Activated CD4-positive, alpha-beta T cell treated with anti-CD3 and anti-CD28 coated beads, Interleukin-2, Interleukin-4, amounts not matched to agents 100 ng/mL and 50 ng/mL, durations not matched to agents 16 hours and 8 hours (primary cell): ENCODE measurements around the gene NAV3.

ENCODE experiments used
- DNase-seq: peaks from one replicate; pipeline ENCODE4 v3.0.0-alpha.2; 2020; ENCODE audit warnings: low spot score

Gene NAV3

GRCh38 chr12:78119351-78119918 is 288.7 kb downstream of the NAV3 start:
- DNase-seq: no peak

GRCh38 chr12:78120306-78120705 is 289.6 kb downstream of the NAV3 start:
- DNase-seq: no peak

GRCh38 chr12:78120866-78121560 is 290.3 kb downstream of the NAV3 start:
- no peak for DNase-seq

GRCh38 chr12:78121969-78122610 is 291.4 kb downstream of the NAV3 start:
- no peak for DNase-seq

GRCh38 chr12:78128211-78128610 is 297.5 kb downstream of the NAV3 start:
- no peak for DNase-seq

- no peak for DNase-seq
Measured at GRCh38 chr12:78143717-78144116, 313.0 kb downstream of the NAV3 start.

- no peak for DNase-seq
Measured at GRCh38 chr12:78145398-78145797, 314.7 kb downstream of the NAV3 start.

GRCh38 chr12:78146365-78146772 is 315.7 kb downstream of the NAV3 start:
- peak; percentile 14 for DNase-seq

- no peak for DNase-seq
Measured at GRCh38 chr12:78149459-78149858, 318.8 kb downstream of the NAV3 start.

GRCh38 chr12:78155546-78155945 is 324.9 kb downstream of the NAV3 start:
- no peak for DNase-seq

GRCh38 chr12:78156751-78157150 is 326.1 kb downstream of the NAV3 start:
- DNase-seq: no peak

GRCh38 chr12:78157199-78157598 is 326.5 kb downstream of the NAV3 start:
- no peak for DNase-seq

GRCh38 chr12:78164154-78164553 is 333.5 kb downstream of the NAV3 start:
- no peak for DNase-seq

- DNase-seq: no peak
Measured at GRCh38 chr12:78167510-78167909, 336.8 kb downstream of the NAV3 start.

- no peak for DNase-seq
Measured at GRCh38 chr12:78171061-78171460, 340.4 kb downstream of the NAV3 start.

GRCh38 chr12:78176643-78177042 is 345.9 kb downstream of the NAV3 start:
- DNase-seq: no peak

- DNase-seq: no peak
Measured at GRCh38 chr12:78177298-78177697, 346.6 kb downstream of the NAV3 start.

- no peak for DNase-seq
Measured at GRCh38 chr12:78179346-78179745, 348.7 kb downstream of the NAV3 start.

- no peak for DNase-seq
Measured at GRCh38 chr12:78181544-78182162, 351.0 kb downstream of the NAV3 start.

- DNase-seq: no peak
Measured at GRCh38 chr12:78183824-78184223, 353.1 kb downstream of the NAV3 start.

GRCh38 chr12:78185109-78185508 is 354.4 kb downstream of the NAV3 start:
- DNase-seq: no peak

GRCh38 chr12:78185651-78186050 is 355.0 kb downstream of the NAV3 start:
- DNase-seq: no peak

- no peak for DNase-seq
Measured at GRCh38 chr12:78186670-78187069, 356.0 kb downstream of the NAV3 start.
